ENCODE results near the gene PVRIG. TPM values are rescaled to one million over a fixed set of nuclear protein-coding genes. Genes with fewer than 3 reads are reported as not detected.
A peak's percentile ranks its signal among the peaks of the same experiment; 100 is the strongest.
"Not testable (repeated sequence)": the region's sequence is repeated elsewhere in the genome, so short reads cannot be mapped to it uniquely, and the experiment has no call there.

Gene PVRIG
- total RNA-seq, 1 experiment from 2014 or later, result 0.55 TPM

GRCh38 chr7:100247152-100247757 is 27.5 kb downstream of the PVRIG start:
- CTCF ChIA-PET, result interaction anchor here (1.1 to 1.9 kb wide), 3 partner anchors 44 to 117 kb away, joined by 3 to 8 read pairs (median 4); partner anchors contain the start of gene GAL3ST4
- 0 out of 2 replicates have a peak, but pooled peaks have one; percentile 4 for TF ChIP-seq GTF2I (CRISPR knock-in tag; conservative IDR thresholded peaks at IDR 0.05)
- TF ChIP-seq FOXK1 (CRISPR knock-in tag; IDR thresholded peaks at IDR 0.05), result peak; percentile 80; the same call in 1 of the 2 replicates
- TF ChIP-seq ZNF121 (CRISPR knock-in tag; IDR thresholded peaks at IDR 0.05), result peak; percentile 18; the same call in 1 of the 2 replicates
- TF ChIP-seq FOXP1 (CRISPR knock-in tag; IDR thresholded peaks at IDR 0.05; ENCODE audit: borderline replicate concordance), result peak; percentile 42; the same call in 1 of the 2 replicates
- peak; percentile 90 for TF ChIP-seq NFE2L1 (CRISPR knock-in tag; IDR thresholded peaks at IDR 0.05)
- TF ChIP-seq, protein P1, sequence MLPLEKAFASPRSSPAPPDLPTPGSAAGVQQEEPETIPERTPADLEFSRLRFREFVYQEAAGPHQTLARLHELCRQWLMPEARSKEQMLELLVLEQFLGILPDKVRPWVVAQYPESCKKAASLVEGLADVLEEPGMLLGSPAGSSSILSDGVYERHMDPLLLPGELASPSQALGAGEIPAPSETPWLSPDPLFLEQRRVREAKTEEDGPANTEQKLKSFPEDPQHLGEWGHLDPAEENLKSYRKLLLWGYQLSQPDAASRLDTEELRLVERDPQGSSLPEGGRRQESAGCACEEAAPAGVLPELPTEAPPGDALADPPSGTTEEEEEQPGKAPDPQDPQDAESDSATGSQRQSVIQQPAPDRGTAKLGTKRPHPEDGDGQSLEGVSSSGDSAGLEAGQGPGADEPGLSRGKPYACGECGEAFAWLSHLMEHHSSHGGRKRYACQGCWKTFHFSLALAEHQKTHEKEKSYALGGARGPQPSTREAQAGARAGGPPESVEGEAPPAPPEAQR (CRISPR knock-in tag; IDR thresholded peaks at IDR 0.05), result no peak
- TF ChIP-seq FOXP4 (CRISPR knock-in tag; IDR thresholded peaks at IDR 0.05), result peak; percentile 63; the same call in 1 of the 2 replicates
- TF ChIP-seq, protein P2, sequence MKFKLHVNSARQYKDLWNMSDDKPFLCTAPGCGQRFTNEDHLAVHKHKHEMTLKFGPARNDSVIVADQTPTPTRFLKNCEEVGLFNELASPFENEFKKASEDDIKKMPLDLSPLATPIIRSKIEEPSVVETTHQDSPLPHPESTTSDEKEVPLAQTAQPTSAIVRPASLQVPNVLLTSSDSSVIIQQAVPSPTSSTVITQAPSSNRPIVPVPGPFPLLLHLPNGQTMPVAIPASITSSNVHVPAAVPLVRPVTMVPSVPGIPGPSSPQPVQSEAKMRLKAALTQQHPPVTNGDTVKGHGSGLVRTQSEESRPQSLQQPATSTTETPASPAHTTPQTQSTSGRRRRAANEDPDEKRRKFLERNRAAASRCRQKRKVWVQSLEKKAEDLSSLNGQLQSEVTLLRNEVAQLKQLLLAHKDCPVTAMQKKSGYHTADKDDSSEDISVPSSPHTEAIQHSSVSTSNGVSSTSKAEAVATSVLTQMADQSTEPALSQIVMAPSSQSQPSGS (CRISPR knock-in tag; IDR thresholded peaks at IDR 0.05; ENCODE audit: borderline replicate concordance, low read depth), result no peak
- no peak for TF ChIP-seq ZBTB21 (CRISPR knock-in tag; IDR thresholded peaks at IDR 0.05; ENCODE audit: borderline replicate concordance)
- peak overlapping the region; percentile 50 for H3K4me3 Mint-ChIP-seq
- POLR2A ChIA-PET, result no interaction called here
- ATAC-seq (peak; percentile 95), DNase-seq (ENCODE audit: low spot score) (peak; percentile 75)
- peak overlapping the region; percentile 96 for H3K27ac Mint-ChIP-seq
- H3K4me1 Mint-ChIP-seq, result peaks cover 55% of the 10 kb centered on the region
- H3K9me3 Mint-ChIP-seq, result no peaks in the 10 kb centered on the region
- peaks cover 2% of the 10 kb centered on the region; the same call in 1 of the 2 replicates for H3K36me3 Mint-ChIP-seq
- no peaks in the 10 kb centered on the region for H3K27me3 Mint-ChIP-seq (ENCODE audit: low read depth)

DNA sequence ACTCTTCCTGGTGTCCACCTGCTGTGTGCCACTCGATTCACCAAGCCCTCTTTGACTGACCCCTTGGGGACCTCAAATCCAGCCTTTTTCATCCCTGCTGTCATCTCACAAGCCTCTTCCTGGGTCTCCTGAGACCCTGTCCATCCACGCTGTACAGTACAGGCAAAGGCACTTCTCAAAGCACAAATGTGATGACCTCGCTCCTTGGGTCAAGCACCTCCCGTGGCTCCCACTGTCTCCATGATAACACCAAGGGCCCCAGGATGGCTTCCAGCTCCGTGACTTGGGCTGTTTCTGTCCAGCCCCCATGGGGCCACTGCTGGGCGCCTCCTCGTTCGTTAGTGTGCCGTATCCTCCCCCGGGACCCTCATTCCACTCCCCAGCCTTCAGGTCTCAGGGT is 28.7 kb downstream of the PVRIG start:
- H3K36me3 Mint-ChIP-seq, result peaks cover 2% of the 10 kb centered on the region; the same call in 1 of the 2 replicates
- H3K27me3 Mint-ChIP-seq (ENCODE audit: low read depth), result no peaks in the 10 kb centered on the region
- DNase-seq (ENCODE audit: low spot score) (no peak), ATAC-seq (no peak)
- POLR2A ChIA-PET, result no interaction called here
- peak overlapping the region; percentile 96 for H3K27ac Mint-ChIP-seq
- peak overlapping the region; percentile 8; the same call in 1 of the 2 replicates for H3K4me3 Mint-ChIP-seq
- TF ChIP-seq ELF4 (CRISPR knock-in tag; IDR thresholded peaks at IDR 0.05; ENCODE audit: low read depth), result no peak
- TF ChIP-seq CTCF (IDR thresholded peaks at IDR 0.05), result no peak
- no peak for TF ChIP-seq ZNF396 (CRISPR knock-in tag; IDR thresholded peaks at IDR 0.05; ENCODE audit: borderline replicate concordance)
- TF ChIP-seq GTF2I (CRISPR knock-in tag; conservative IDR thresholded peaks at IDR 0.05), result peak; percentile 71; the same call in 1 of the 2 replicates
- no peaks in the 10 kb centered on the region for H3K9me3 Mint-ChIP-seq
- CTCF ChIA-PET, result interaction anchor here (1.9 kb wide), 1 partner anchor 118 kb away, joined by 8 read pairs; no protein-coding TSS in a partner anchor
- peaks cover 43% of the 10 kb centered on the region for H3K4me1 Mint-ChIP-seq

DNA sequence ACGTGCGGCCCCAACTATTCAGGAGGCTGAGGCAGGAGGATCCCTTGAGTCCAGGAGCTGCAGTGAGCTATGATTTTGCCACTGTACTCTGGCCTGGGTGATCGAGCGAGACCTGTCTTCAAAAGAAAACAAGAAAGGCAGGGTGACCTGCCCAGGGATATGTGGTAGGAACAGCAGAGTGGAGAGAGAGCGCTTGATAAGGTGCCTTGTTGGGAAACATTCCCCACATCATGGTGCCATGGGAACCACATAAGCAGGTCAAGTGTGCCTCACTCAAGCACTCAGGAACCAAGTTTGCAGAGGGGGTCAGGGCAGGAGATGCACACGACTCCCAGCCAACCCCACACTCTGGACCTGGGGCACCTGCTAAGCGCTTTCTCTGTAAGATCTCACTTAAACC is 37.3 kb downstream of the PVRIG start:
- no peaks in the 10 kb centered on the region for H3K9me3 Mint-ChIP-seq
- CTCF ChIA-PET, result no interaction called here
- POLR2A ChIA-PET, result no interaction called here
- DNase-seq (ENCODE audit: low spot score) (no peak), ATAC-seq (no peak)
- no peak for TF ChIP-seq E2F4 (CRISPR knock-in tag; IDR thresholded peaks at IDR 0.05; ENCODE audit: borderline replicate concordance, low read depth)
- TF ChIP-seq, protein P3, sequence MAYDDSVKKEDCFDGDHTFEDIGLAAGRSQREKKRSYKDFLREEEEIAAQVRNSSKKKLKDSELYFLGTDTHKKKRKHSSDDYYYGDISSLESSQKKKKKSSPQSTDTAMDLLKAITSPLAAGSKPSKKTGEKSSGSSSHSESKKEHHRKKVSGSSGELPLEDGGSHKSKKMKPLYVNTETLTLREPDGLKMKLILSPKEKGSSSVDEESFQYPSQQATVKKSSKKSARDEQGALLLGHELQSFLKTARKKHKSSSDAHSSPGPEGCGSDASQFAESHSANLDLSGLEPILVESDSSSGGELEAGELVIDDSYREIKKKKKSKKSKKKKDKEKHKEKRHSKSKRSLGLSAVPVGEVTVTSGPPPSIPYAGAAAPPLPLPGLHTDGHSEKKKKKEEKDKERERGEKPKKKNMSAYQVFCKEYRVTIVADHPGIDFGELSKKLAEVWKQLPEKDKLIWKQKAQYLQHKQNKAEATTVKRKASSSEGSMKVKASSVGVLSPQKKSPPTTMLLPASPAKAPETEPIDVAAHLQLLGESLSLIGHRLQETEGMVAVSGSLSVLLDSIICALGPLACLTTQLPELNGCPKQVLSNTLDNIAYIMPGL (CRISPR knock-in tag; IDR thresholded peaks at IDR 0.05), result no peak
- no peak for TF ChIP-seq ETV6 (CRISPR knock-in tag; IDR thresholded peaks at IDR 0.05)
- H3K27me3 Mint-ChIP-seq (ENCODE audit: low read depth), result no peaks in the 10 kb centered on the region
- 0 out of 2 replicates have a peak, but pooled peaks cover 2% of the 10 kb centered on the region for H3K4me1 Mint-ChIP-seq
- no peaks in the 10 kb centered on the region for H3K36me3 Mint-ChIP-seq
- no peak overlapping the region for H3K4me3 Mint-ChIP-seq
- H3K27ac Mint-ChIP-seq, result no peak overlapping the region

GRCh38 chr7:100259984-100260383 is 40.2 kb downstream of the PVRIG start:
- CTCF ChIA-PET, result interaction anchor here (0.5 kb wide), 1 partner anchor 126 kb away, joined by 3 read pairs; no protein-coding TSS in a partner anchor
- H3K4me3 Mint-ChIP-seq; H3K4me1 Mint-ChIP-seq; H3K36me3 Mint-ChIP-seq; DNase-seq (ENCODE audit: low spot score); H3K27me3 Mint-ChIP-seq (ENCODE audit: low read depth); H3K9me3 Mint-ChIP-seq; H3K27ac Mint-ChIP-seq; POLR2A ChIA-PET: not testable (repeated sequence)
- ATAC-seq, result peak; percentile 60

Data from WTC11 (cell line).